ENCODE results near the gene MYL6B.
"Not testable (repeated sequence)": the region's sequence is repeated elsewhere in the genome, so short reads cannot be mapped to it uniquely, and the experiment has no call there.

Gene MYL6B

GRCh38 chr12:56152132-56152755 lies at the start of gene MYL6B:
TSS of gene MYL6B (plus strand) at chr12:56152587. CDS start at chr12:56153919, 1,332 bp downstream.
- peak; percentile 97 for DNase-seq

- DNase-seq, result no peak
Observed at GRCh38 chr12:56102683-56103065, 49.7 kb upstream of the MYL6B start.

- no peak for DNase-seq
Observed at GRCh38 chr12:56103066-56103711, 49.2 kb upstream of the MYL6B start.

GRCh38 chr12:56103823-56104108 lies 48.6 kb upstream of the MYL6B start:
- no peak for DNase-seq

GRCh38 chr12:56104109-56104814 lies 48.1 kb upstream of the MYL6B start, which contains the start of gene PA2G4:
TSS of gene PA2G4 (plus strand) at chr12:56104559. CDS start at chr12:56104738, 179 bp downstream.
- peak; percentile 99 for DNase-seq

GRCh38 chr12:56104815-56105608 lies 47.4 kb upstream of the MYL6B start:
- peak; percentile 65 for DNase-seq

GRCh38 chr12:56105609-56105902 lies 46.8 kb upstream of the MYL6B start:
- DNase-seq, result no peak

GRCh38 chr12:56107242-56107641 lies 45.1 kb upstream of the MYL6B start:
- DNase-seq, result no peak

GRCh38 chr12:56110571-56110970 lies 41.8 kb upstream of the MYL6B start:
- DNase-seq, result no peak

GRCh38 chr12:56114084-56114483 lies 38.3 kb upstream of the MYL6B start:
- DNase-seq, result no peak

- DNase-seq, result no peak
Observed at GRCh38 chr12:56115329-56115728, 37.1 kb upstream of the MYL6B start.

GRCh38 chr12:56116267-56117081 lies 35.9 kb upstream of the MYL6B start, which contains the start of gene RPL41:
TSS of gene RPL41 (plus strand) at chr12:56116633.
- DNase-seq, result peak; percentile 98

- not testable (repeated sequence) for DNase-seq
Observed at GRCh38 chr12:56117082-56117706, 35.2 kb upstream of the MYL6B start.

GRCh38 chr12:56117778-56118687 lies 34.4 kb upstream of the MYL6B start, which contains the start of gene ZC3H10:
TSS of gene ZC3H10 (plus strand) at chr12:56118266. CDS start at chr12:56120563, 2,297 bp downstream.
- peak; percentile 100 for DNase-seq

- DNase-seq, result no peak
Observed at GRCh38 chr12:56118688-56119357, 33.6 kb upstream of the MYL6B start.

- peak; percentile 95 for DNase-seq
Observed at GRCh38 chr12:56119361-56119796, 33.0 kb upstream of the MYL6B start.

- DNase-seq, result no peak
Observed at GRCh38 chr12:56120158-56120846, 32.1 kb upstream of the MYL6B start.

GRCh38 chr12:56121204-56121870 lies 31.1 kb upstream of the MYL6B start:
- no peak for DNase-seq

- no peak for DNase-seq
Observed at GRCh38 chr12:56122637-56123036, 29.8 kb upstream of the MYL6B start.
